HEK293 (cell line): ENCODE data around the gene ZNF292.

Experiments used
- CTCF ChIA-PET: fragments of 350-600 bp; formaldehyde crosslinking; extraction: SDS; loops from one replicate; lab custom pipeline; 2021; ENCODE audit warnings: antibody characterized with exemption; lab: Yijun Ruan, JAX
- POLR2A ChIA-PET: fragments of 300-600 bp; formaldehyde crosslinking; extraction: SDS; loops from one replicate; lab custom pipeline; 2020; ENCODE audit warnings: antibody characterized with exemption, inconsistent platforms; lab: Yijun Ruan, JAX
- H3K27ac ChIP-seq: fragments of 200-500 bp; sonication (Bioruptor generic); 2 replicates; pipeline ENCODE4 v1.5.1; 2014; ENCODE audit warnings: low read depth, low read length, control low read depth, inconsistent platforms; ENCODE audit errors: extremely low read depth
- H3K36me3 ChIP-seq, 2 experiments: fragments of 200-500 bp in 1 of 2; sonication (Bioruptor generic) in 1 of 2; 1 replicate in 1 of 2; 2 replicates in 1 of 2; pipeline ENCODE4 v1.5.1; 2014 to 2017; ENCODE audit warnings: inconsistent platforms in 2 of 2, low read length in 2 of 2; ENCODE audit not compliant: control insufficient read depth in 2 of 2, insufficient read depth in 1 of 2
- H3K4me1 ChIP-seq: fragments of 200-500 bp; sonication (Bioruptor generic); 2 replicates; pipeline ENCODE4 v1.5.1; 2014; ENCODE audit warnings: mild to moderate bottlenecking, low read length, inconsistent platforms; ENCODE audit not compliant: control insufficient read depth, insufficient read depth
- H3K4me3 ChIP-seq: 2 replicates; pipeline ENCODE4 v1.5.1; 2011; ENCODE audit warnings: low read depth, mild to moderate bottlenecking, control low read depth, low read length, moderate library complexity
- H3K9me3 ChIP-seq: fragments of 200-500 bp; sonication (Bioruptor generic); 2 replicates; pipeline ENCODE4 v1.5.1; 2014; ENCODE audit warnings: low read depth, low read length, inconsistent platforms; ENCODE audit not compliant: control insufficient read depth, insufficient read depth
- GLI2 ChIP-seq: fragments of 450-650 bp; formaldehyde crosslinking; IDR thresholded peaks from 2 replicates; pipeline ENCODE4; 2017; ENCODE audit warnings: missing biosample characterization, missing genetic modification characterization, low read depth, borderline replicate concordance
- GLIS2 ChIP-seq: fragments of 450-650 bp; formaldehyde crosslinking; IDR thresholded peaks from 2 replicates; pipeline ENCODE4 v1.5.1; 2016; ENCODE audit warnings: missing biosample characterization, missing genetic modification characterization
- SCRT1 ChIP-seq: fragments of 450-650 bp; formaldehyde crosslinking; IDR thresholded peaks from 2 replicates; pipeline ENCODE4 v1.5.1; 2016; ENCODE audit warnings: missing biosample characterization, missing genetic modification characterization, borderline replicate concordance
- ZBTB21 ChIP-seq: fragments of 450-650 bp; formaldehyde crosslinking; IDR thresholded peaks from 2 replicates; pipeline ENCODE4 v1.5.1; 2017; ENCODE audit warnings: missing biosample characterization, missing genetic modification characterization
- ZBTB48 ChIP-seq: fragments of 450-650 bp; formaldehyde crosslinking; IDR thresholded peaks from 2 replicates; pipeline ENCODE4 v1.5.1; 2016; ENCODE audit warnings: missing biosample characterization, missing genetic modification characterization
- ZBTB8A ChIP-seq: fragments of 450-650 bp; formaldehyde crosslinking; IDR thresholded peaks from 2 replicates; pipeline ENCODE4 v1.5.1; 2016; ENCODE audit warnings: missing biosample characterization, missing genetic modification characterization
- ZNF114 ChIP-seq: fragments of 450-650 bp; formaldehyde crosslinking; IDR thresholded peaks from 2 replicates; pipeline ENCODE4 v1.5.0; 2017; ENCODE audit warnings: missing biosample characterization, missing genetic modification characterization
- ZNF138 ChIP-seq: fragments of 450-650 bp; formaldehyde crosslinking; IDR thresholded peaks from 2 replicates; pipeline ENCODE4 v1.5.1; 2016; ENCODE audit warnings: missing biosample characterization, missing genetic modification characterization, borderline replicate concordance
- ZNF140 ChIP-seq: fragments of 450-650 bp; formaldehyde crosslinking; IDR thresholded peaks from 2 replicates; pipeline ENCODE4 v1.5.1; 2016; ENCODE audit warnings: missing biosample characterization, missing genetic modification characterization
- ZNF202 ChIP-seq: fragments of 450-650 bp; formaldehyde crosslinking; IDR thresholded peaks from 2 replicates; pipeline ENCODE4 v1.5.1; 2016; ENCODE audit warnings: missing biosample characterization, missing genetic modification characterization, borderline replicate concordance
- ZNF214 ChIP-seq: fragments of 450-650 bp; formaldehyde crosslinking; IDR thresholded peaks from 2 replicates; pipeline ENCODE4 v1.5.1; 2017; ENCODE audit warnings: missing biosample characterization, mild to moderate bottlenecking, missing genetic modification characterization, borderline replicate concordance
- ZNF350 ChIP-seq: fragments of 450-650 bp; formaldehyde crosslinking; IDR thresholded peaks from 2 replicates; pipeline ENCODE4 v1.5.0; 2017; ENCODE audit warnings: missing biosample characterization, mild to moderate bottlenecking, missing genetic modification characterization
- ZNF433 ChIP-seq: fragments of 450-650 bp; formaldehyde crosslinking; IDR thresholded peaks from 2 replicates; pipeline ENCODE4 v1.5.1; 2016; ENCODE audit warnings: missing biosample characterization, missing genetic modification characterization, low read depth
- ZNF48 ChIP-seq: fragments of 450-650 bp; formaldehyde crosslinking; IDR thresholded peaks from 2 replicates; pipeline ENCODE4 v1.5.1; 2016; ENCODE audit warnings: missing biosample characterization, missing genetic modification characterization
- ZNF501 ChIP-seq: fragments of 450-650 bp; formaldehyde crosslinking; IDR thresholded peaks from 2 replicates; pipeline ENCODE4 v1.5.1; 2016; ENCODE audit warnings: missing biosample characterization, missing genetic modification characterization
- ZNF510 ChIP-seq: fragments of 450-650 bp; formaldehyde crosslinking; IDR thresholded peaks from 2 replicates; pipeline ENCODE4 v1.5.1; 2018; ENCODE audit warnings: mild to moderate bottlenecking, missing genetic modification characterization, missing biosample characterization; ENCODE audit not compliant: insufficient replicate concordance
- ZNF529 ChIP-seq: fragments of 450-650 bp; formaldehyde crosslinking; IDR thresholded peaks from 2 replicates; pipeline ENCODE4 v1.5.1; 2017; ENCODE audit warnings: missing genetic modification characterization, missing biosample characterization; ENCODE audit not compliant: insufficient replicate concordance
- ZNF560 ChIP-seq: fragments of 450-650 bp; formaldehyde crosslinking; IDR thresholded peaks from 2 replicates; pipeline ENCODE4 v1.5.1; 2017; ENCODE audit warnings: missing biosample characterization, missing genetic modification characterization, borderline replicate concordance
- ZNF664 ChIP-seq: fragments of 450-650 bp; formaldehyde crosslinking; IDR thresholded peaks from 2 replicates; pipeline ENCODE4 v1.5.1; 2016; ENCODE audit warnings: missing biosample characterization, missing genetic modification characterization
- ZNF670 ChIP-seq: fragments of 450-650 bp; formaldehyde crosslinking; IDR thresholded peaks from 2 replicates; pipeline ENCODE4 v1.5.1; 2016; ENCODE audit warnings: missing biosample characterization, missing genetic modification characterization, low read depth
- ZNF792 ChIP-seq: fragments of 450-650 bp; formaldehyde crosslinking; IDR thresholded peaks from 2 replicates; pipeline ENCODE4 v1.5.1; 2016; ENCODE audit warnings: missing biosample characterization, missing genetic modification characterization
- ZXDB ChIP-seq: fragments of 450-650 bp; formaldehyde crosslinking; IDR thresholded peaks from 2 replicates; pipeline ENCODE4 v1.5.1; 2016; ENCODE audit warnings: missing biosample characterization, missing genetic modification characterization
- TF ChIP-seq, protein P1 (sequence below): fragments of 450-650 bp; formaldehyde crosslinking; IDR thresholded peaks from 2 replicates; pipeline ENCODE4 v1.5.1; 2016; ENCODE audit warnings: missing biosample characterization, missing genetic modification characterization
- TF ChIP-seq, protein P2 (sequence below): fragments of 450-650 bp; formaldehyde crosslinking; IDR thresholded peaks from 2 replicates; pipeline ENCODE4 v1.5.1; 2016; ENCODE audit warnings: missing biosample characterization, missing genetic modification characterization
- TF ChIP-seq, protein P3 (sequence below): fragments of 450-650 bp; formaldehyde crosslinking; conservative IDR thresholded peaks from 2 replicates; pipeline ENCODE4 v1.5.1; 2016; ENCODE audit warnings: low read depth, missing biosample characterization, missing genetic modification characterization
- TF ChIP-seq, protein P4 (sequence below): fragments of 450-650 bp; formaldehyde crosslinking; IDR thresholded peaks from 2 replicates; pipeline ENCODE4 v1.5.1; 2016; ENCODE audit warnings: missing biosample characterization, missing genetic modification characterization

The ZNF292 gene

DNA sequence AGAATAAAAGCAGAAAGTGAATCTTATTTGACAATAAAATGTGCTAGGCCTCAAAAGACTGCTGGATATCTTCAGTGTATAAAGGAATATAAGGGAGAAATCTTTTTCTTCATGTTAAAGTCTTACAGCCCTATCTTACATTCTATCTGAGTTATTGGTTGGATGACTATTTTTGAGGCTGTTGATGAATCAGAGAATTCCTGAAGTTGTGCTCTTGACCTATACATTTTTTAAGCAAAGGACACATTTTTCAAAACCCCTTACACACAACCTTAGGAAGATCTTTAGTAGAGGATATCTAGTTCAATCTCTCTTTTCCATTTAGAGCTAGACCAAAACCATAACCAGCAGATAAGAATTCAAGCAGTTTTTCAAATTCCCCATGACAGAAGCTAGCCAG, 49.5 kb upstream of the ZNF292 start:
- no peaks in the 10 kb centered on the region for H3K36me3 ChIP-seq
- TF ChIP-seq, protein P1, sequence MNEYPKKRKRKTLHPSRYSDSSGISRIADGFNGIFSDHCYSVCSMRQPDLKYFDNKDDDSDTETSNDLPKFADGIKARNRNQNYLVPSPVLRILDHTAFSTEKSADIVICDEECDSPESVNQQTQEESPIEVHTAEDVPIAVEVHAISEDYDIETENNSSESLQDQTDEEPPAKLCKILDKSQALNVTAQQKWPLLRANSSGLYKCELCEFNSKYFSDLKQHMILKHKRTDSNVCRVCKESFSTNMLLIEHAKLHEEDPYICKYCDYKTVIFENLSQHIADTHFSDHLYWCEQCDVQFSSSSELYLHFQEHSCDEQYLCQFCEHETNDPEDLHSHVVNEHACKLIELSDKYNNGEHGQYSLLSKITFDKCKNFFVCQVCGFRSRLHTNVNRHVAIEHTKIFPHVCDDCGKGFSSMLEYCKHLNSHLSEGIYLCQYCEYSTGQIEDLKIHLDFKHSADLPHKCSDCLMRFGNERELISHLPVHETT, result no peak
- TF ChIP-seq ZNF214 (tag by site-specific recombination), result peak; percentile 98
- TF ChIP-seq, all 188 proteins: peak for 1
- POLR2A ChIA-PET, result no interaction called here
- Histone ChIP-seq H3K4me1 (no peaks in the 10 kb centered on the region), H3K9me3 (no peaks in the 10 kb centered on the region), H3K4me3 (no peak overlapping the region), H3K27ac (no peak overlapping the region)
- CTCF ChIA-PET, result interaction anchor here (1.0 kb wide), 1 partner anchor 39 kb away, joined by 3 read pairs; no protein-coding TSS in a partner anchor

DNA sequence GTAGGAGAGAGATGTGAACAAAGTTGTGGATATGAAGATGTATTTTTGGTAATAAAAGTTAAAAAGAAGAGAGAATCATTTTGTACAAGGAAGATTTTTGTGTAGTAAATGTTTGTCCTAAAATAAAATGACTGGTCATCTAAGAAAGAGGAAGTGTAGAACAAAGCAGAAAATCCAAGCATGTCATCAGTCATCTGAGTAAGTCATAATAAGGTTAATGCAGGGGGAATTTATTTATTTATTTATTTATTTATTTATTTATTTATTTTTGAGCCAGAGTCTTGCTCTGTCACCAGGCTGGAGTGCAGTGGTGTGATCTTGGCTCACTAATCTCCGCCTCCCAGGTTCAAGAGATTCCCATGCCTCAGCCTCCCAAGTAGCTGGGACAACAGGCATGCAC, 44.7 kb upstream of the ZNF292 start:
- CTCF ChIA-PET, result interaction anchor here (0.8 to 2.1 kb wide), 3 partner anchors 32 to 553 kb away, joined by 3 to 11 read pairs (median 3); no protein-coding TSS in a partner anchor
- H3K4me1 ChIP-seq, result no peaks in the 10 kb centered on the region
- H3K4me3 ChIP-seq, result no peak overlapping the region
- POLR2A ChIA-PET, result no interaction called here
- H3K36me3 ChIP-seq, result no peaks in the 10 kb centered on the region
- H3K27ac ChIP-seq, result no peak overlapping the region
- no peaks in the 10 kb centered on the region for H3K9me3 ChIP-seq
- TF ChIP-seq, protein P2, sequence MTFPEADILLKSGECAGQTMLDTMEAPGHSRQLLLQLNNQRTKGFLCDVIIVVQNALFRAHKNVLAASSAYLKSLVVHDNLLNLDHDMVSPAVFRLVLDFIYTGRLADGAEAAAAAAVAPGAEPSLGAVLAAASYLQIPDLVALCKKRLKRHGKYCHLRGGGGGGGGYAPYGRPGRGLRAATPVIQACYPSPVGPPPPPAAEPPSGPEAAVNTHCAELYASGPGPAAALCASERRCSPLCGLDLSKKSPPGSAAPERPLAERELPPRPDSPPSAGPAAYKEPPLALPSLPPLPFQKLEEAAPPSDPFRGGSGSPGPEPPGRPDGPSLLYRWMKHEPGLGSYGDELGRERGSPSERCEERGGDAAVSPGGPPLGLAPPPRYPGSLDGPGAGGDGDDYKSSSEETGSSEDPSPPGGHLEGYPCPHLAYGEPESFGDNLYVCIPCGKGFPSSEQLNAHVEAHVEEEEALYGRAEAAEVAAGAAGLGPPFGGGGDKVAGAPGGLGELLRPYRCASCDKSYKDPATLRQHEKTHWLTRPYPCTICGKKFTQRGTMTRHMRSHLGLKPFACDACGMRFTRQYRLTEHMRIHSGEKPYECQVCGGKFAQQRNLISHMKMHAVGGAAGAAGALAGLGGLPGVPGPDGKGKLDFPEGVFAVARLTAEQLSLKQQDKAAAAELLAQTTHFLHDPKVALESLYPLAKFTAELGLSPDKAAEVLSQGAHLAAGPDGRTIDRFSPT (tag by site-specific recombination), result no peak
- TF ChIP-seq ZNF114 (tag by site-specific recombination), result no peak
- TF ChIP-seq ZBTB48, result no peak
- TF ChIP-seq ZNF501 (tag by site-specific recombination), result 0 out of 2 replicates have a peak, but pooled peaks have one; percentile 36
- no peak for TF ChIP-seq ZNF792 (tag by site-specific recombination)
- peak; percentile 62; the same call in 1 of the 2 replicates for TF ChIP-seq ZNF560 (tag by site-specific recombination)
- TF ChIP-seq ZNF664, result peak; percentile 36; the same call in 1 of the 2 replicates
- TF ChIP-seq GLI2 (tag by site-specific recombination), result peak; percentile 25; the same call in 1 of the 2 replicates
- TF ChIP-seq ZXDB (tag by site-specific recombination), result peak; percentile 40; the same call in 1 of the 2 replicates
- no peak for TF ChIP-seq SCRT1 (tag by site-specific recombination)
- TF ChIP-seq ZNF510 (tag by site-specific recombination), result peak; percentile 58
- peak; percentile 35; the same call in 1 of the 2 replicates for TF ChIP-seq ZNF433 (tag by site-specific recombination)
- 0 out of 2 replicates have a peak, but pooled peaks have one; percentile 20 for TF ChIP-seq ZBTB8A (tag by site-specific recombination)
- TF ChIP-seq ZBTB21, result no peak
- no peak for TF ChIP-seq ZNF350 (tag by site-specific recombination)
- TF ChIP-seq, protein P3, sequence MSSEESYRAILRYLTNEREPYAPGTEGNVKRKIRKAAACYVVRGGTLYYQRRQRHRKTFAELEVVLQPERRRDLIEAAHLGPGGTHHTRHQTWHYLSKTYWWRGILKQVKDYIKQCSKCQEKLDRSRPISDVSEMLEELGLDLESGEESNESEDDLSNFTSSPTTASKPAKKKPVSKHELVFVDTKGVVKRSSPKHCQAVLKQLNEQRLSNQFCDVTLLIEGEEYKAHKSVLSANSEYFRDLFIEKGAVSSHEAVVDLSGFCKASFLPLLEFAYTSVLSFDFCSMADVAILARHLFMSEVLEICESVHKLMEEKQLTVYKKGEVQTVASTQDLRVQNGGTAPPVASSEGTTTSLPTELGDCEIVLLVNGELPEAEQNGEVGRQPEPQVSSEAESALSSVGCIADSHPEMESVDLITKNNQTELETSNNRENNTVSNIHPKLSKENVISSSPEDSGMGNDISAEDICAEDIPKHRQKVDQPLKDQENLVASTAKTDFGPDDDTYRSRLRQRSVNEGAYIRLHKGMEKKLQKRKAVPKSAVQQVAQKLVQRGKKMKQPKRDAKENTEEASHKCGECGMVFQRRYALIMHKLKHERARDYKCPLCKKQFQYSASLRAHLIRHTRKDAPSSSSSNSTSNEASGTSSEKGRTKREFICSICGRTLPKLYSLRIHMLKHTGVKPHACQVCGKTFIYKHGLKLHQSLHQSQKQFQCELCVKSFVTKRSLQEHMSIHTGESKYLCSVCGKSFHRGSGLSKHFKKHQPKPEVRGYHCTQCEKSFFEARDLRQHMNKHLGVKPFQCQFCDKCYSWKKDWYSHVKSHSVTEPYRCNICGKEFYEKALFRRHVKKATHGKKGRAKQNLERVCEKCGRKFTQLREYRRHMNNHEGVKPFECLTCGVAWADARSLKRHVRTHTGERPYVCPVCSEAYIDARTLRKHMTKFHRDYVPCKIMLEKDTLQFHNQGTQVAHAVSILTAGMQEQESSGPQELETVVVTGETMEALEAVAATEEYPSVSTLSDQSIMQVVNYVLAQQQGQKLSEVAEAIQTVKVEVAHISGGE (tag by site-specific recombination), result peak; percentile 66
- no peak for TF ChIP-seq ZNF48 (tag by site-specific recombination)
- TF ChIP-seq ZNF202 (tag by site-specific recombination), result peak; percentile 83
- TF ChIP-seq ZNF670, result no peak
- TF ChIP-seq GLIS2 (tag by site-specific recombination), result no peak
- TF ChIP-seq, protein P4, sequence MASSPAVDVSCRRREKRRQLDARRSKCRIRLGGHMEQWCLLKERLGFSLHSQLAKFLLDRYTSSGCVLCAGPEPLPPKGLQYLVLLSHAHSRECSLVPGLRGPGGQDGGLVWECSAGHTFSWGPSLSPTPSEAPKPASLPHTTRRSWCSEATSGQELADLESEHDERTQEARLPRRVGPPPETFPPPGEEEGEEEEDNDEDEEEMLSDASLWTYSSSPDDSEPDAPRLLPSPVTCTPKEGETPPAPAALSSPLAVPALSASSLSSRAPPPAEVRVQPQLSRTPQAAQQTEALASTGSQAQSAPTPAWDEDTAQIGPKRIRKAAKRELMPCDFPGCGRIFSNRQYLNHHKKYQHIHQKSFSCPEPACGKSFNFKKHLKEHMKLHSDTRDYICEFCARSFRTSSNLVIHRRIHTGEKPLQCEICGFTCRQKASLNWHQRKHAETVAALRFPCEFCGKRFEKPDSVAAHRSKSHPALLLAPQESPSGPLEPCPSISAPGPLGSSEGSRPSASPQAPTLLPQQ (tag by site-specific recombination), result no peak
- TF ChIP-seq ZNF140 (tag by site-specific recombination), result peak; percentile 83; the same call in 1 of the 2 replicates
- no peak for TF ChIP-seq ZNF138 (tag by site-specific recombination)
- TF ChIP-seq ZNF529 (tag by site-specific recombination), result peak; percentile 17
